GM21381 (cell line): ENCODE results near the gene C17orf58.
"Not testable (repeated sequence)": the region's sequence is repeated elsewhere in the genome, so short reads cannot be mapped to it uniquely, and the experiment has no call there.

Experiments
- ATAC-seq: cut with Tn5 transposase; IDR thresholded peaks from one replicate; pipeline ENCODE4 v1.9.1; 2021; ENCODE audit warnings: mild to moderate bottlenecking, moderate library complexity; ENCODE audit not compliant: unreplicated experiment

C17orf58 gene

GRCh38 chr17:68004201-68004600 is 7.9 kb upstream of the C17orf58 start:
- no peak for ATAC-seq

DNA sequence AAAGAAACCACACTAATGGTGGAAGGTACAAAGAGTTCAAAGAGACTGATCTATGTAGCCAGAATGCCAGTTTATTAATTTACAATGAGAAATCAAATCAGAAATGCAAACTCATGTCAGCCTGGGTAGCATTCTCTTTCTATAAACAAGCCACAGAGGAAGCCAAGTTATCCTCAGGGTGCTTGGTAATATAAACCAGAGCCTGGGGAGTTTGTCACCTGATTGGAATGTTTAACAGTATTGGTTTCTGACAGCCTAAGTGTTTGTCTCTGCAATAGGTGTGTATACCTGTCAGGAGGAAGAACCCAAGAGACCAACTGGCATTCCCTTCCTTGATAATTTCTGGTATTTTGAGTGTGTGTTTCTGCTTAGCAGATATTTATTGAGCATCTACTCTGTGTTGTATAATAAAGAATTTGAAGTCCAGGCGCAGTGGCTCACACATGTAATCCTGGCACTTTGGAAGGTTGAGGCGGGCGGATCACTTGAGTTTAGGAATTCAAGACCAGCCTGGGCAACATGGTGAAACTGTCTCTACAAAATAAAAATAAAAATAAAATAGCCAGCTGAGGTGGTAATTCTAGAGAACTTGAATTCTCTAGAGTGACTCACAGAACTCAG is 3.1 kb upstream of the C17orf58 start:
- no peak for ATAC-seq

DNA sequence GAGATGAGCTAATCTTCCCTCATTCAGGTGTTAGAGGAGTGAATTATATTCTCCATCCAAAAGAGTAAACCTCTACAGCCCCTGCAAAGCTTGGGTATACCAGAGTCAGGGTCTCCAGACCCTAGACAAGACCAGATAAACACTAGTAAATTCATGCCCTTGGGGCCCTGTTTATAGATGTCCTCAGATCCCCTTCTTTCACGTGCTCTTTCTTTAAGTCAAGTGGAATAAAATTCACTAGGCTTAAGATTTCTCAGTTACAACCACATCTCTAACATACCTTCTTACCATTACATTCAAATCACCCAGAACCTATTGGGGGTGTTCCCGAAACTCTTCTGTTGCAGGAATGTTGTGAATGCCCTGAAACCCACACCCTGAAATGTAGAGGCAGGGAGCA is 2.2 kb upstream of the C17orf58 start:
- no peak for ATAC-seq

- ATAC-seq = no peak
Measured at GRCh38 chr17:67995570-67996263, 552 bp downstream of the C17orf58 start.

GRCh38 chr17:67994817-67995569 is 1.3 kb downstream of the C17orf58 start:
- ATAC-seq = no peak

DNA sequence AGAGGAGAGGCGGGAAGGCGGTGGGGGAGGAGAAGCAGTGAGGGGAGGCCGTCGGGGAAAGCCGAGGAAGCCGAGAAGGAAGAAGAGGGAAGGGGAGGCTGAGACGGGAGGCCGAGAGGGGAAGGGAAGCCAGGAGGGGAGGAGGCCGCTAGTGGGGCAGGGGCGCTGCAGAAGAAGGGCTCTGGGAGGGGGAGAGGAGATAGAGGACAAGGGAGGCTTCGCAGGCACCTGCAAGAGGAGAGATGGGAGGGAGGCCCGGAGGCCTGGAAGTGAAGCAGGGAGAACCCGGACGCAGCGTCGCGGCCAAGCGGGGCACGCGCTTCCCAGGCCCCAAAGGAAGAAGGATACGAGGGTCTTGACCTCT is 2.3 kb downstream of the C17orf58 start:
- ATAC-seq = no peak

DNA sequence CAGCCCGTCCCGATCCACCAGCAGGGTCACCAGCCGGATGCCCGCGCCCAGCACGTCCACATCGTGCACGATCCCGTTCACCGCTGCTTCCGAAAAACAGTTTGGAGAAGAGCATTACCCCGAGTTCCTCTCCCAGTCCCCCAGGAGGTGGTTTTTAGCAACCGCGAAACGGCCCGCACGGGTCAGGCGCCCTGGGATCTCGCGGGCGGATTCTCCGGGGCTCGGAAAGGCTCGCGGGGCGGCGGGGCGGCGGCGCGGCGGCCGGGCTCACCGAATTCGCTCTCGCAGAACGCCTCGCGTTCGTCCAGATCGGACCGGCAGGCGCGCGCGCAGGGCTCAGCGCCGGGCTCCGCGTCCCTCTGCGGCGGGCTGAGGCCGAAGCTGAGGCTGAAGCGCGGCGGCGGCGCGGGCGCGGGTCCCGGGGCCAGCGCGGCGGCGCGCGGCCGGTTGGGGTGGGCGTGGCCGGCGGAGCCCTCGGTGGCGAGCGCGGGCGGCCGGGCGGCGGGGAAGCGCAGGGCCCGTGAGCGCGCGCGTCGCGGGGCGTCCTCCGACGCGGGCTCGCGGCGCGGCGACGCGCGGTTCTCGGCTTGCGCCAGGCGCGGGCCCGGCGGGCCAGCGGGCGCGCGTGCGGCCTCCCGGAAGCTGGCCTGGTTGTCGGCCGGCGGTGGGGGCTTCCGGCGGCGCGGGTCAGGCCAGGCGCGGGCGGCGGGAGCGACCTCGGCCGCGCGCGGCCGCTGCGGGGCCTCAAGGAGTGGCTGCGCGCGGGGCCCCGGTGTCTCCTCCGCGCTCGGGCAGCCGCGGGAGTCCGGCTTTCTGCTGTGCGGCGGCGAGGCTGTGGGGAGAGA is 2.9 kb downstream of the C17orf58 start:
- ATAC-seq = peak; percentile 83

DNA sequence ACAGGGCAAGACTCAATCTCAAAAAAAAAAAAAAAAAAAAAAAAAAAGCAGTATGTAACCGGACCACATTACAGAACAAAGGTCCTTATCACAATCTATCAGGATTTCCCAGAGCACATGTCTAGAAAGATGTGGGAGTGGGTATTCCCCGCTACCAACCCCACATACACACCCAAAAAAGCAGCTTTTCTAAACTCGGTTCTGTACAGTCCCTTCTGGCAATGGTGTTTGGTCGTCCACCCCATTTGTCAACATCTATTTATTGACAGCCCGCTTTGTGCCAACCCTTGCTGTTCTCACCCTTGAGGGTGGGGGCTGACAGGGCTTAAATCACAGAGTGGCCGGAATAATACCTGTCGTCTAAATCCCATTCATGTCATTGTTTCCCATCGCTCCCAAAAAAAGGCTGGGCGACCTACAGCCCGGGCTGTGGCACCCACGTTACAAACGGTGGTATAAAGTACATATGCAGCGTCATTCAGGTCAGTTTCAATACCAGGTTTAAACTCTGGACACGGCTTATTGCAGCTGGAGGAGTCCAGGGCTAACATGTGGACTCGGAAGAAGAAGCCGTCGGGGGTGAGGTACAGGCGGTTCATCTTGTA is 3.6 kb downstream of the C17orf58 start:
- no peak for ATAC-seq

DNA sequence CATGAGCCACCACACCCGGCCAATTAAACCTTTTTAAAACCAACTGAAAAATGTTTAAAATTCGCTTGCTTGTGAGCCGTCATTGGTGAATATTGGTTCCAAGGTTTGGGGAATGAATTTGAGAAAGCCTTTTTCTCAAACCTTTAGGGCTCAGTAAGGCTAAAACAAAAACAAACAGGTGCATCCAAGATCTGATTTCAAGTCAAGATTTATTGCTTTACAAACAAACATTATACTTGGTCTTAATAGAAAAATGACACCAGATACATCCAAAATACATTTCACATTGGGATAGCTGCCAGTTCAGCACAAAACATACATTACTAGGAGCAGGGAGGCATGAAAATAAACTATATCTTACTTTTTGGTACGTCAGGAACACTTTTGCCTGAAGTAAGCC is 5.4 kb downstream of the C17orf58 start:
- no peak for ATAC-seq

DNA sequence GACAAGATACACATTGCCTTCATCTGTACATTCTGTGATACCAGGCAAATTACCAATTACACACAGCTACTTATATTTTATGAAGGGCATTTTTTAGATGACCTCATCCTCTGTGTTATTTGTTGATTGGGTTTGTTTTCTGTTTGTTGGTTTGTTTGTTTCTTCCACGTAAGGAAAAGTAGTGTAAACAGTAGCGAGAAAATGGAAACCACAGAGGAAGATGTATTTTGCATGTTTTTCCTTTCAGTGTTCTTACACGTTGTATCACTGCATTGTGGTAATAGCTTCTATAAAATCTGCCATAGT is 12.9 kb downstream of the C17orf58 start:
- ATAC-seq = no peak

DNA sequence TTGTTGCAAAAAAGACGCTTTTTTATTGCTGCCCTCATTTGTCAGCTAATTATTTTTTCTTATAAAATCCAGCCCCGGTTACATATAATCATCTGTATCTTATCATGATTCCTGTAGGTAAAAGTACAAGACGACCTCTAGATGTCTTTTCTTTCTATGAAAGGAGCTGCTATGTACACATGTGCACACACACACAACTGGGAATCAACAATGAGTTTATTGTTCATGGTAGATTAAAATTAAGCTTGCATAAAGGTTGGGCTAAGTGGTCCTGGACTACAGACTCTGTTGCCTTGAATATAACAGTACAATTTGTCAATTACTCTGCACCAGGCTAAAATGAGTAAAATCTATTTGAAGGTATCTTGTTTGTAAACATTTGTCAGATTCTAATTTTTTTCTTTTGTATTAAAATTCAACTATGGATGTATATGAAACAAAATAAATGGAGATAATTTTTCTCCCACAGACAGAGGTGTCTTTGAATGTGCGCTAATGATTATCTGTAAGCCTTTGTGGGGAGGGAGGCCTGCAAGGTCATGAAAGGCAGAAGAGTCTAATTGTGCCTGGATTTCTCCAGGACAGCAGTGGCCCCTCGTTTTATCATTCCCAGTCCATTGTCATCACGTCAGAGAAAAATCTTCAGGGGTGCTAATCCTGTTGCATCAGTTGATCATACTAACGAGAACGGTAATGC is 13.4 kb downstream of the C17orf58 start:
- ATAC-seq = no peak

DNA sequence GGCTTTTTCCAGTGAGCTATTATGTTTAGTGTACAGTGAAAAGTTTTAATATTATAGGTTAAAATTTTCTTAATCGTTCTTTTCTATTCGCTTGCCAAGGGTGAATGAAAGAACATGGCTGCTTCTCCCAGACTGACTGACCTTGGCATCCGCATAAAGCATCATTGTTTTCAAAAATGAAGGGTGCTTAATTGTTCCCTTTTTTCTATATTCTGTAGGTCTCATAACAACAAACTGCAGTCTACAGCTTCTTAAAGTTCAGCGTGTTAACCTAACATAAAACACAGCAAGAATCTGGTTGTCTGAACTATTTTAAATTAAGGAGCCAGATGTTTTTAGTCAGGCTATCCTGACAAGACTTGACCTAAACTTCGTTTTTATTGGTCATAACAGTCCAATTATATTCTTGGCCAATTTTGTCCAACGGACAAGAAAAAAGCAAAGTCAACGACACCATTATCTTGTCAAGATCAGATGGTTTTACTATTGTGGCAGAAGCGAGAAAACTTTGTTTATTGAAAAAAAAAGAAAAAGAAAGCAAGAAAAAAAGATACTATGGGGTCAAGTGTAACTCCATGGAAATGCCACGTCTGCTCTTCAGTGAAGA is 14.1 kb downstream of the C17orf58 start:
- ATAC-seq = no peak

GRCh38 chr17:67980883-67981282 is 15.4 kb downstream of the C17orf58 start:
- not testable (repeated sequence) for ATAC-seq

DNA sequence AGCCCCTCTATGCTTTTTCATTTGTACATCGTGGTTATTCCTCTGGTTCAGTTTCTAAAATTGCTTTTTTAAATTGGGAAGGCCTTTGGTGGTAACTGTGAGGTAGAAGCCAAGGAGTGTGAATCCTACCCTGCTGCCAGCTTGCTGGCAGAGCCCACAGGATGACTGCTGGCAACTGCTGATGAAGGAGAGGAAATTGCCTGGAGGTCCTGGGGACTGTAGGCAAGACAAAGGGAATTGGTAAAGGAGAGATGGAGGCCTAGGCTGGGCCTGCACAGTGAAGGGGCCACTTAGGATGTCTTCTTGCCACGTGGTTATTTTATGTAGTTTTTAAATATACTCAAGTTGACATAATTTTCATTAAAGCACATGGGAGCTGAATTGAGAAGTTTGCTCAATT is 15.8 kb downstream of the C17orf58 start:
- no peak for ATAC-seq

DNA sequence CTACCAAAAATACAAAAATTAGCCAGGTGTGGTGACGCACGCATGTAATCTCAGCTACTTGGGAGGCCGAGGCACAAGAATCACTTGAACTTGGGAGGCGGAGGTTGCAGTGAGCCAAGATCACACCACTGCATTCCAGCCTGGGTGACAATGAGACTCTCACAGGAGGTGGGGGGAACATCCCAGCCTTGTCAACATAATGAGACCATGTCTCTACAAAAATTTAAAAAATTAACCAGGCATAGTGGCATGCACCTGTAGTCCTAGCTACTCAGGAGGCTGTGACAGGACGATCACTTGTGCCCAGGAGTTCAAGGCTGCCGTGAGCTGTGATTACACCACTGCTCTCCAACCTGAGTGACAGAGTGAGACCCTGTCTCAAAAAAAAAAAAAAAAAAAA is 20.0 kb downstream of the C17orf58 start:
- not testable (repeated sequence) for ATAC-seq

- no peak for ATAC-seq
Measured at GRCh38 chr17:67974598-67975066, 21.6 kb downstream of the C17orf58 start.

GRCh38 chr17:67974185-67974584 is 22.1 kb downstream of the C17orf58 start:
- no peak for ATAC-seq

GRCh38 chr17:67970783-67971182 is 25.5 kb downstream of the C17orf58 start:
- no peak for ATAC-seq

DNA sequence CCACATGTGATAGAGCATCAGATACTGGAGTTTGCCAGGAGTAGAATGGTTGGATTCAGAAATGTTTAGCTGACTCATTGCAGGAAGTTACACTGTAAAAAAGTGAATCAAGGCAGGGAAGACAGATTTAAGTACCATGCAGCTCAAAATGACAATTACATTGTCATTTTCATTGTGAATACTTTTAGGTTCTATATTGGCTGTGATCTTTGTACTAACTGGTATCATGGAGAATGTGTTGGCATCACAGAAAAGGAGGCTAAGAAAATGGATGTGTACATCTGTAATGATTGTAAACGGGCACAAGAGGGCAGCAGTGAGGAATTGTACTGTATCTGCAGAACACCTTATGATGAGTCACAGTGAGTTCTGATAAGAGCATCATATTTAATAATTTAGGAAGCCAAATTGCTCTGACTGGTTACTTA is 33.1 kb downstream of the C17orf58 start:
- peak; percentile 55 for ATAC-seq

GRCh38 chr17:67962156-67962555 is 34.1 kb downstream of the C17orf58 start:
- not testable (repeated sequence) for ATAC-seq
